Gastroesophageal sphincter (tissue), 4 donors: ENCODE results near the gene TGFB3. TPM values are rescaled to one million over a fixed set of nuclear protein-coding genes. Genes with fewer than 3 reads are reported as not detected.

Source experiments
- ATAC-seq: fragments of 150-250 bp; one replicate; pipeline ENCODE4 v1.9.1; 2016; ENCODE audit warnings: mild to moderate bottlenecking, moderate library complexity
- H3K27ac ChIP-seq, 4 donors: fragments of 200-600 bp; sonication (generic) in 3 of 4; 1 replicate in 3 of 4; 2 replicates in 1 of 4; pipeline ENCODE4 v1.5.1; 2016 to 2019
- H3K27me3 ChIP-seq: fragments of 200-600 bp; sonication (generic); one replicate; pipeline ENCODE4 v1.5.1; 2019
- H3K36me3 ChIP-seq, 2 donors: fragments of 200-600 bp; sonication (generic); one replicate each; pipeline ENCODE4 v1.5.1; 2019; ENCODE audit warnings: control low read depth in 1 of 2
- H3K4me1 ChIP-seq, 3 donors: fragments of 200-600 bp; sonication (generic); 1 replicate in 2 of 3; 2 replicates in 1 of 3; pipeline ENCODE4 v1.5.1; 2016 to 2019; ENCODE audit warnings: control low read depth in 2 of 3
- H3K4me3 ChIP-seq, 2 donors: fragments of 200-600 bp; sonication (generic); one replicate each; pipeline ENCODE4 v1.5.1; 2019; ENCODE audit warnings: mild to moderate bottlenecking in 1 of 2, moderate library complexity in 1 of 2
- H3K9me3 ChIP-seq, 3 donors: fragments of 200-600 bp; sonication (generic); one replicate each; pipeline ENCODE4 v1.5.1; 2017 to 2019; ENCODE audit warnings: control low read depth in 2 of 3
- EP300 ChIP-seq: sonication (generic); formaldehyde crosslinking; IDR thresholded peaks from one replicate; pipeline ENCODE4 v1.6.1; 2017; ENCODE audit warnings: antibody characterized with exemption, mild to moderate bottlenecking
- POLR2A ChIP-seq, 2 donors: fragments of 450-650 bp; IDR thresholded peaks; one replicate each; pipeline ENCODE4 v1.6.1; 2017; ENCODE audit warnings: antibody characterized with exemption in 2 of 2, mild to moderate bottlenecking in 2 of 2, moderate library complexity in 1 of 2
- POLR2AphosphoS5 ChIP-seq: sonication (generic); formaldehyde crosslinking; IDR thresholded peaks from one replicate; pipeline ENCODE4 v1.6.1; 2017; ENCODE audit warnings: antibody characterized with exemption
- WGBS, 2 donors: methylation state at CpG; one replicate each; pipeline ENCODE4 v1.1.5; 2018; ENCODE audit warnings: low coverage in 1 of 2; 5-methylcytosine and 5-hydroxymethylcytosine counted together
- total RNA-seq, 4 donors: library from RNA; depleted of rRNA; stranded (reverse); fragments of >200 nt; gene quantifications; one replicate each; pipeline ENCODE4 v1.1.0, GENCODE V29; 2016
- TF ChIP-seq, protein P1 (sequence below), 4 experiments: fragments of 200-600 bp in 2 of 4; fragments of 450-650 bp in 2 of 4; sonication (generic) in 1 of 4; IDR thresholded peaks; one replicate each; pipeline ENCODE4 v1.5.1; 2017 to 2019; ENCODE audit warnings: antibody characterized with exemption in 4 of 4, mild to moderate bottlenecking in 2 of 4, moderate library complexity in 2 of 4

TGFB3 gene
- total RNA-seq, 4 donors from 2014 or later = 24.1 to 38.3 (median 27.6) TPM

DNA sequence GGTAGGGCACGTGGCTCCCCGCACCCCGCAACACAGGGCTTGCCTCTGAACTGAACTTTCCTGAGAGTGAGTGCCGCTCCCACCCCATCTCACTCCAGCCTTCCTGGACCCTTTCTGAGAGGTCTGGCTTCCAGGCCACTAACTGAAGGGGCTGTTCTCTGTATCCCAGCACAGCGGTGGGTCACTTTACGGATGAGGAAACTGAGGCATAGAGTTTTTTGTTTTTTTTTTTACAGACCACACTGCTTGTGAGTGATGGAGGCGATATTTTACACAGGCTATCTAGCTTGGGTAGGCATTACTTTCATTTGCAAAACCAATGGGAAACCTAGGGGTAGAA is 1.2 kb upstream of the TGFB3 start:
- no peak for TF ChIP-seq EP300
- TF ChIP-seq, protein P1, sequence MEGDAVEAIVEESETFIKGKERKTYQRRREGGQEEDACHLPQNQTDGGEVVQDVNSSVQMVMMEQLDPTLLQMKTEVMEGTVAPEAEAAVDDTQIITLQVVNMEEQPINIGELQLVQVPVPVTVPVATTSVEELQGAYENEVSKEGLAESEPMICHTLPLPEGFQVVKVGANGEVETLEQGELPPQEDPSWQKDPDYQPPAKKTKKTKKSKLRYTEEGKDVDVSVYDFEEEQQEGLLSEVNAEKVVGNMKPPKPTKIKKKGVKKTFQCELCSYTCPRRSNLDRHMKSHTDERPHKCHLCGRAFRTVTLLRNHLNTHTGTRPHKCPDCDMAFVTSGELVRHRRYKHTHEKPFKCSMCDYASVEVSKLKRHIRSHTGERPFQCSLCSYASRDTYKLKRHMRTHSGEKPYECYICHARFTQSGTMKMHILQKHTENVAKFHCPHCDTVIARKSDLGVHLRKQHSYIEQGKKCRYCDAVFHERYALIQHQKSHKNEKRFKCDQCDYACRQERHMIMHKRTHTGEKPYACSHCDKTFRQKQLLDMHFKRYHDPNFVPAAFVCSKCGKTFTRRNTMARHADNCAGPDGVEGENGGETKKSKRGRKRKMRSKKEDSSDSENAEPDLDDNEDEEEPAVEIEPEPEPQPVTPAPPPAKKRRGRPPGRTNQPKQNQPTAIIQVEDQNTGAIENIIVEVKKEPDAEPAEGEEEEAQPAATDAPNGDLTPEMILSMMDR (IDR thresholded peaks at IDR 0.05) = no peak
- no peak for TF ChIP-seq POLR2AphosphoS5
- no peak for TF ChIP-seq POLR2A (IDR thresholded peaks at IDR 0.05)
- WGBS, 2 donors = 35 to 48% methylated on average over 2 to 5 of the region's 7 CpGs
- Histone ChIP-seq H3K4me3 (peak overlapping the region; percentile 74 to 76), H3K27ac (peak overlapping the region; percentile 93 to 98 (median 96)), H3K4me1 (peaks cover 4 to 77% (median 26%) of the 10 kb centered on the region in 3 donors), H3K36me3 (no peaks in the 10 kb centered on the region), H3K27me3 (no peaks in the 10 kb centered on the region), H3K9me3 (no peaks in the 10 kb centered on the region)
- no peak for ATAC-seq

DNA sequence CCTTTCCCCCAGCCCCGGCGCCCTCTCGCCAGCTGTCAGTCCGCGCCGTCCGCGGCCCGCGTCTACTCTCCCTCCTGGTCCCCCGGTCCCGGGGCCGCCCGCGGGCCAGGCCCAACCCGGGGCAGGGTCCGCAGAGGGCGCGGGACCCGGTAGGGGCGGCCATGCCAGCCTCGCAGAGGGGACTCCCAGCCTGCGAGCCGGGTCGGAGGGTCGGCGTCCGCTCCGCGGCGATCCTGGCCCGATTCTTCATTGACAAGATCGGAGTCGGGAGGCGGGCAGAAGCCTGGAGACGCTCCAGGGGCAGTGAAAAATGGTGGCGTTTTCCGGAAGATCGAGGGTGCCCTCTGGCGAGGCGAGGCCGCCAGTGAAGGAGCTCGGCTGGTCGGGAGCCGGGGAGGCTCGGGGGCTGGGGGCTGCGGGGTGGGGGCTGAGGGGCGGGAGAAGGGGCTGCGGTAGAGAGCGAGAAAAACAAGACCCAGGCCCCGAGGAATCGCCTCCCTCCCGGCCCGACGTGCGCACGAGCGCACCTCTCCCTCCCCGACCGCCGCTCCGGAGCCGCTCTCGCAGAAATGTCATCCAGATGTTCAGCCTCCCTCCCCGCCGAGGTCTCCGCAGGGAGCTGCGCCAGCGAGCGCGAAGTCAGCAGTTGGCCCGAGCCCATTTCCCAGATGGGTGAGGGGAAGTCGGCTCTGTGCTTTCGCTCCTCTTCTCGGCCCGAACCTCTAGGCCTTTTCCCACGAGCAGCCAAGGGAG is 647 bp upstream of the TGFB3 start:
- Histone ChIP-seq H3K4me3 (peak overlapping the region; percentile 74 to 76), H3K4me1 (peaks cover 4 to 77% (median 26%) of the 10 kb centered on the region in 3 donors), H3K27ac (peak overlapping the region; percentile 93 to 98 (median 96)), H3K9me3 (no peaks in the 10 kb centered on the region), H3K27me3 (no peaks in the 10 kb centered on the region), H3K36me3 (no peaks in the 10 kb centered on the region)
- TF ChIP-seq EP300 (no peak), POLR2A (IDR thresholded peaks at IDR 0.05) (peak in 1 of 2 donors; percentile 13), POLR2AphosphoS5 (peak; percentile 53)
- TF ChIP-seq, protein P1 (IDR thresholded peaks at IDR 0.05) = peak; percentile 50 to 90 (median 56)
- 0 to 2% methylated on average over 6 to 8 of the region's 77 CpGs for WGBS, 2 donors
- ATAC-seq = peak; percentile 73

DNA sequence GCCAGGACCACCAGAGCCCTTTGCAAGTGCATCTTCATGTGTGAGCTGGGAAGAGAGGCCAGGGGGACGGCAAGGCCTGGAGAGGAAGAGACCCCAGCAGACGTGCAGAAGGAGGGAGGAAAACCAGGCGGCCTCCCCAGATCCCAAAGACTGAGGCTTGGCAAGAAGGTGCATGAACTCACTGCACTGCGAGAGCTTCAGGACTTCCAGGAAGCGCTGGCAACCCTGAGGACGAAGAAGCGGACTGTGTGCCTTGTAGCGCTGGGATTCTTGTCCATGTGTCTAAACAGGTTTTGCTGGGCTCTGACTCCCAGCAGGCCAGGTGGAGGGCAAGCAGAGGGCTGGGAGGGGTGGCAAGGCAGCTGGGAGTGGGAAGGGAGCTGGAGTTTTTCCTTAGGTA is 939 bp downstream of the TGFB3 start:
- no peak for TF ChIP-seq POLR2AphosphoS5
- no peak for TF ChIP-seq POLR2A (IDR thresholded peaks at IDR 0.05)
- TF ChIP-seq, protein P1 (IDR thresholded peaks at IDR 0.05) = no peak
- no peak for TF ChIP-seq EP300
- Histone ChIP-seq H3K36me3 (no peaks in the 10 kb centered on the region), H3K27me3 (no peaks in the 10 kb centered on the region), H3K4me3 (peak overlapping the region; percentile 74 to 76), H3K27ac (peak overlapping the region; percentile 93 to 98 (median 96)), H3K4me1 (peaks cover 0 to 74% (median 19%) of the 10 kb centered on the region in 3 donors), H3K9me3 (no peaks in the 10 kb centered on the region)
- ATAC-seq = no peak
- 12 to 19% methylated on average over 3 of the region's 8 CpGs for WGBS, 2 donors

DNA sequence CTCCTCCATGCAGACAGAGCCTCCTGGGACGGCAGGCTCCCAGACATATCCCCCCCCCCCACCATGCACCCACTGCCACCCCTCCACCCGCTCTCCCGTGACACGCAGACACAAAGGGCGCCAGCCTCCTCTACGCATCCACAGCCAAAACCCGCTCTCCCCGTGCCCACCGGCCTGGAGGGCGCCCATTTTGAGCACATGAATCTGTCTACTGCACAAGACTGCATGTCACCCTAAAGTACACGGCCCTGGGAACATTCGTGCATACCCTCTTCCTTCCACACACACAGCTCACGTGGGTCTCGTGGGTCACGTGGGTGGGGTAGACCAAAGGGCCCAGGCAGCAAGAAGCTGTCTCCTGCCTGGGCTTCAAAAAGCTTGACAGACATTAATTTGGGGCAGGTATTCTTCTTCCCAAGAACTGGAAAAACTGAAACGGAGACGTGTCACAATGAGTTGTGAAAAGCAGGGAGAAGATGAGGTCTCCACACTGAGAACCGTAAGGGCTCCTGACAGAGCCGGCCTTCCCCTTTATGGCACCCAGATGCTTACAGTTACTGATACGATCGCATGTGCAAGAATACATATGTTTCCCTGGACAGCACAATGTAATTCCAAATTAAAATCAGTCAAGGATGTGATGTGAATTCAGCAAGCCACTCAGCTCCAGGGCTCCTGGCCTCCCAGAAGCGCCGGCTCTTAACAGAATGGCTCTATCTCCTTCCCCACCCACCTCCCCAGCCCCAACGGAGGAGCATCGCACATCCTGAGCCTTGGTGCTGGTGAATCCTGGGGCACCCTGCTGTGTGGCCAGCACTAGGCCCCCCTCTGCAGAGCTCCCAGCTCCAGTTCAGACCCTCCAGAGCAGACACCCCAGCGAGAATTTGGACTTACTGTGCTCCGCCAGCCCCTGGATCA is 1.9 kb downstream of the TGFB3 start:
- peak overlapping the region; percentile 15 to 98 (median 95) for H3K27ac ChIP-seq
- peaks cover 0 to 67% (median 19%) of the 10 kb centered on the region in 3 donors for H3K4me1 ChIP-seq
- no peaks in the 10 kb centered on the region for H3K9me3 ChIP-seq
- no peaks in the 10 kb centered on the region for H3K27me3 ChIP-seq
- TF ChIP-seq POLR2A (IDR thresholded peaks at IDR 0.05) (no peak), EP300 (no peak), POLR2AphosphoS5 (no peak)
- TF ChIP-seq, protein P1 (IDR thresholded peaks at IDR 0.05) = no peak
- no peak for ATAC-seq
- H3K4me3 ChIP-seq = peak overlapping the region; percentile 2 to 76
- H3K36me3 ChIP-seq = no peaks in the 10 kb centered on the region
- 18 to 25% methylated on average over 5 to 8 of the region's 27 CpGs for WGBS, 2 donors
